Activated B cell treated with CpG ODN at 0.5 μM for 24 hours (primary cell): ENCODE measurements around the gene UQCRC1. TPM values are rescaled to one million over a fixed set of nuclear protein-coding genes. Genes with fewer than 3 reads are reported as not detected.

Experiments
- ATAC-seq: fragments of 200-7000 bp; cut with Tn5 transposase; one replicate; pipeline ENCODE4 v1.10.0; 2021; ENCODE audit warnings: low read depth, mild to moderate bottlenecking, moderate library complexity
- CTCF ChIA-PET: fragments of 350-600 bp; sonication (Branson Sonifier 250); formaldehyde crosslinking; loops from one replicate; lab custom pipeline; 2021; ENCODE audit warnings: antibody characterized with exemption; lab: Charles Lee
- POLR2A ChIA-PET: fragments of 350-600 bp; sonication (Branson Sonifier 250); formaldehyde crosslinking; loops from one replicate; lab custom pipeline; 2021; ENCODE audit warnings: antibody characterized with exemption; lab: Charles Lee
- DNase-seq: peaks from one replicate; pipeline ENCODE4 v3.0.0; 2022
- H3K27ac Mint-ChIP-seq: one replicate; pipeline ENCODE4 v1.8.0; 2020; ENCODE audit warnings: mixed read lengths
- H3K27me3 Mint-ChIP-seq: one replicate; pipeline ENCODE4 v1.8.0; 2021; ENCODE audit warnings: mixed read lengths
- H3K36me3 Mint-ChIP-seq: one replicate; pipeline ENCODE4 v1.8.0; 2021; ENCODE audit warnings: low read depth, mixed read lengths
- H3K4me1 Mint-ChIP-seq: one replicate; pipeline ENCODE4 v1.8.0; 2021; ENCODE audit warnings: mixed read lengths
- H3K4me3 Mint-ChIP-seq: one replicate; pipeline ENCODE4 v1.8.0; 2020; ENCODE audit warnings: mild to moderate bottlenecking, mixed read lengths
- H3K9me3 Mint-ChIP-seq: one replicate; pipeline ENCODE4 v1.8.0; 2020; ENCODE audit warnings: mixed read lengths
- CTCF ChIP-seq: fragments of 200-600 bp; IDR thresholded peaks from one replicate; pipeline ENCODE4 v1.8.0; 2022; ENCODE audit warnings: antibody characterized with exemption, mild to moderate bottlenecking
- intact Hi-C: fragments of 100-400 bp; cut with micrococcal nuclease; formaldehyde crosslinking; loops from one replicate; pipeline ENCODE4 v1.15.1; 2024
- total RNA-seq: library from RNA; stranded (reverse); gene quantifications from 2 replicates; pipeline ENCODE4 v1.2.3, GENCODE V29; 2022

UQCRC1 gene
- total RNA-seq, 1 donor from 2014 or later: 117 TPM

GRCh38 chr3:48595075-48595525, 14.3 kb downstream of the UQCRC1 start, which contains the start of gene COL7A1:
Gene COL7A1 (minus strand): TSS chr3:48595329. CDS start chr3:48595159, 170 bp downstream.
- no peak for DNase-seq
- Mint-ChIP-seq H3K27ac (no peak within 1 kb of the TSS), H3K9me3 (no peaks in the 10 kb centered on the region), H3K4me1 (peaks cover 14% of the 10 kb centered on the region), H3K36me3 (peaks cover 27% of the 10 kb centered on the region), H3K4me3 (peak within 1 kb of the TSS; percentile 57), H3K27me3 (peaks cover 23% of the 10 kb centered on the region)
- ChIA-PET CTCF (no interaction called here), POLR2A (no interaction called here)
- intact Hi-C loops: no loop called here
- no peak for TF ChIP-seq CTCF
- peak; percentile 66 for ATAC-seq

GRCh38 chr3:48594417-48595049, 14.9 kb downstream of the UQCRC1 start:
- peak overlapping the region; percentile 57 for H3K4me3 Mint-ChIP-seq
- H3K27me3 Mint-ChIP-seq: peaks cover 28% of the 10 kb centered on the region
- ATAC-seq (no peak), DNase-seq (no peak)
- ChIA-PET POLR2A (no interaction called here), CTCF (no interaction called here)
- H3K27ac Mint-ChIP-seq: no peak overlapping the region
- peaks cover 14% of the 10 kb centered on the region for H3K4me1 Mint-ChIP-seq
- intact Hi-C loops: no loop called here
- H3K36me3 Mint-ChIP-seq: peaks cover 23% of the 10 kb centered on the region
- no peak for TF ChIP-seq CTCF
- no peaks in the 10 kb centered on the region for H3K9me3 Mint-ChIP-seq

GRCh38 chr3:48593337-48593736, 16.1 kb downstream of the UQCRC1 start:
- intact Hi-C loops: no loop called here
- H3K36me3 Mint-ChIP-seq: peaks cover 11% of the 10 kb centered on the region
- TF ChIP-seq CTCF: no peak
- ChIA-PET POLR2A (interaction anchor here (0.6 kb wide), 1 partner anchor 9 kb away, joined by 3 read pairs; no protein-coding TSS in a partner anchor), CTCF (no interaction called here)
- H3K27ac Mint-ChIP-seq: no peak overlapping the region
- H3K27me3 Mint-ChIP-seq: peaks cover 36% of the 10 kb centered on the region
- peaks cover 14% of the 10 kb centered on the region for H3K4me1 Mint-ChIP-seq
- no peaks in the 10 kb centered on the region for H3K9me3 Mint-ChIP-seq
- ATAC-seq (no peak), DNase-seq (no peak)
- no peak overlapping the region for H3K4me3 Mint-ChIP-seq

GRCh38 chr3:48592519-48593087, 16.8 kb downstream of the UQCRC1 start:
- no peak overlapping the region for H3K27ac Mint-ChIP-seq
- H3K4me1 Mint-ChIP-seq: peaks cover 14% of the 10 kb centered on the region
- H3K9me3 Mint-ChIP-seq: no peaks in the 10 kb centered on the region
- DNase-seq: no peak
- no peak for TF ChIP-seq CTCF
- ATAC-seq: no peak
- peaks cover 41% of the 10 kb centered on the region for H3K27me3 Mint-ChIP-seq
- intact Hi-C loops: no loop called here
- no peak overlapping the region for H3K4me3 Mint-ChIP-seq
- H3K36me3 Mint-ChIP-seq: peaks cover 6% of the 10 kb centered on the region
- POLR2A ChIA-PET: no interaction called here
- CTCF ChIA-PET: no interaction called here

- no peak for DNase-seq
- POLR2A ChIA-PET: no interaction called here
- Mint-ChIP-seq H3K36me3 (peaks cover under 1% of the 10 kb centered on the region), H3K4me1 (peaks cover 14% of the 10 kb centered on the region), H3K9me3 (no peaks in the 10 kb centered on the region), H3K4me3 (no peak overlapping the region), H3K27me3 (peaks cover 45% of the 10 kb centered on the region), H3K27ac (no peak overlapping the region)
- TF ChIP-seq CTCF: no peak
- ATAC-seq: no peak
- intact Hi-C loops: no loop called here
- CTCF ChIA-PET: no interaction called here
Observed at GRCh38 chr3:48591886-48592518, 17.4 kb downstream of the UQCRC1 start.
